Testis (tissue), 2 donors: ENCODE data around the gene ARFGAP1.
A peak's percentile ranks its signal among the peaks of the same experiment; 100 is the strongest.

Experiments used
- CTCF ChIP-seq, 3 experiments: fragments of 450-650 bp in 2 of 3; fragments of 200-600 bp in 1 of 3; sonication (generic) in 1 of 3; IDR thresholded peaks; one replicate each; pipeline ENCODE4 v1.5.1; 2016 to 2019; ENCODE audit warnings: antibody characterized with exemption in 3 of 3, mild to moderate bottlenecking in 2 of 3, moderate library complexity in 1 of 3
- POLR2A ChIP-seq: fragments of 450-650 bp; IDR thresholded peaks from one replicate; pipeline ENCODE4 v1.6.1; 2017; ENCODE audit warnings: antibody characterized with exemption, mild to moderate bottlenecking, moderate library complexity

GRCh38 chr20:63224412-63225081 is 48.1 kb upstream of the ARFGAP1 start:
- TF ChIP-seq CTCF (IDR thresholded peaks at IDR 0.05): peak in 1 of 3 experiments; percentile 14
- TF ChIP-seq POLR2A: no peak
